HUES6 (cell line): ENCODE data around the gene HERPUD1.

Experiments
- H3K27ac ChIP-seq: 2 replicates; pipeline ENCODE4 v1.7.0; 2013; ENCODE audit warnings: low read depth, mild to moderate bottlenecking, low read length, inconsistent platforms
- H3K27me3 ChIP-seq: 2 replicates; pipeline ENCODE4 v1.6.1; 2013; ENCODE audit warnings: low read length; ENCODE audit not compliant: control insufficient read depth, insufficient read depth
- H3K36me3 ChIP-seq: 2 replicates; pipeline ENCODE4 v1.6.1; 2013; ENCODE audit warnings: low read length; ENCODE audit not compliant: control insufficient read depth, insufficient read depth
- H3K4me1 ChIP-seq: 2 replicates; pipeline ENCODE4 v1.6.1; 2013; ENCODE audit warnings: low read length; ENCODE audit not compliant: control insufficient read depth, insufficient read depth
- H3K4me3 ChIP-seq: 2 replicates; pipeline ENCODE4 v1.5.1; 2013; ENCODE audit warnings: low read depth, low read length
- H3K9ac ChIP-seq: one replicate; pipeline ENCODE4 v1.6.1; 2013; ENCODE audit warnings: mild to moderate bottlenecking, low read length
- H3K9me3 ChIP-seq: 2 replicates; pipeline ENCODE4 v1.6.1; 2013; ENCODE audit warnings: low read depth, low read length; ENCODE audit not compliant: control insufficient read depth, insufficient read depth

Gene HERPUD1

GRCh38 chr16:56911771-56912571 is 20.0 kb upstream of the HERPUD1 start:
- Histone ChIP-seq H3K9me3 (no peaks in the 10 kb centered on the region), H3K4me1 (peaks cover 27% of the 10 kb centered on the region), H3K27ac (no peak overlapping the region), H3K27me3 (no peaks in the 10 kb centered on the region), H3K9ac (no peak overlapping the region), H3K4me3 (no peak overlapping the region), H3K36me3 (no peaks in the 10 kb centered on the region)

DNA sequence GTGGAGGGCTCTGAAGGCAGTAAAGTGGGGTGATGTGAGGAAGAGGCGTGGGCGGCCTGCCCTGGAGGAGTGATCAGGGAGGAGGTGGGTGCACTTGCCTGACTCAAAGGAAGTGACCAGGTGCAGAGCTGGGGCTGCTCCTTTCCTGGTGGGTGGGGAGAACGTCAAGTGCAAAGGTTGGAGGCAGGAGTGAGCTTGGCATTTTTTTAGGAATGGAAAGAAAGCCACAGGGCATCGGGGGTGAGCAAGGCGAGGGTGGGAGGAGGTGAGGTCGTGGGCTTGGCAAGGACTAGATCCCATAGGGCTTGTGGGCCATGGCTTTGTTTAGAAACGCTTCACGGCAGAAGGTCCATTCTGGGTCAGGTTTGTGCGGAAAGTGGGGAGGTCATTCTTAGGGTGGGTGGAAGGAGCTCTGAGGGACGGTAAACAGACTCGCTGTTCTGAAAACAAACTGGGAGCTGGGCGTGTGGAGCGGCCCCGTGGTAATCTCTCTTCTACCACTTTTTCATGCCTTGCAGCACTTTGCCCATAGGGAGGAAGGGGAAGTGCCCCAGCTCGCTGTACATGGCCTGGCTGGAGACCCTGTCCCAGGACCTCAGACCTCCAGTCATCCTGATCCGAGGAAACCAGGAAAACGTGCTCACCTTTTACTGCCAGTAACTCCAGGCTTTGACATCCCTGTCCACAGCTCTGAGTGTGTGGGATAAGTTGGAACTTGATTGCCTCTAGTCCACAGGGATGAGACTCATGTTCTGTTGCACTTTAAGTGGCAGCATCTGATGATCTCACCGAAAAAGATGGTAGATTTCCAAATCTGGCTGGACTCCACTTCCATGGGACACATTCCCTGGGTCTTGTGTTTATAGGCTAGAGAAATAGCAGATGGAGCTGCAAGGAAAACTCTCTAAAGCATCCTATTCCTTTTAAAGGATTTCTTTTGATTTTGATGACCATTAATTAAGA is 18.9 kb upstream of the HERPUD1 start:
- H3K36me3 ChIP-seq: no peaks in the 10 kb centered on the region
- H3K9ac ChIP-seq: no peak overlapping the region
- no peaks in the 10 kb centered on the region for H3K27me3 ChIP-seq
- no peaks in the 10 kb centered on the region for H3K9me3 ChIP-seq
- H3K4me1 ChIP-seq: peaks cover 27% of the 10 kb centered on the region
- H3K27ac ChIP-seq: no peak overlapping the region
- no peak overlapping the region for H3K4me3 ChIP-seq

GRCh38 chr16:56914896-56915295 is 17.0 kb upstream of the HERPUD1 start:
- Histone ChIP-seq H3K36me3 (no peaks in the 10 kb centered on the region), H3K27me3 (no peaks in the 10 kb centered on the region), H3K4me1 (peaks cover 18% of the 10 kb centered on the region), H3K9me3 (no peaks in the 10 kb centered on the region), H3K27ac (no peak overlapping the region), H3K9ac (no peak overlapping the region), H3K4me3 (no peak overlapping the region)

- no peaks in the 10 kb centered on the region for H3K27me3 ChIP-seq
- H3K27ac ChIP-seq: no peak overlapping the region
- no peak overlapping the region for H3K9ac ChIP-seq
- no peaks in the 10 kb centered on the region for H3K9me3 ChIP-seq
- no peak overlapping the region for H3K4me3 ChIP-seq
- no peaks in the 10 kb centered on the region for H3K36me3 ChIP-seq
- peaks cover 17% of the 10 kb centered on the region for H3K4me1 ChIP-seq
These were observed 16.4 kb upstream of the HERPUD1 start for GRCh38 chr16:56915336-56916119.

- Histone ChIP-seq H3K9me3 (no peaks in the 10 kb centered on the region), H3K4me1 (peaks cover 11% of the 10 kb centered on the region), H3K9ac (no peak overlapping the region), H3K4me3 (no peak overlapping the region), H3K36me3 (no peaks in the 10 kb centered on the region), H3K27me3 (no peaks in the 10 kb centered on the region), H3K27ac (no peak overlapping the region)
These were observed 15.2 kb upstream of the HERPUD1 start for GRCh38 chr16:56916571-56917403.

DNA sequence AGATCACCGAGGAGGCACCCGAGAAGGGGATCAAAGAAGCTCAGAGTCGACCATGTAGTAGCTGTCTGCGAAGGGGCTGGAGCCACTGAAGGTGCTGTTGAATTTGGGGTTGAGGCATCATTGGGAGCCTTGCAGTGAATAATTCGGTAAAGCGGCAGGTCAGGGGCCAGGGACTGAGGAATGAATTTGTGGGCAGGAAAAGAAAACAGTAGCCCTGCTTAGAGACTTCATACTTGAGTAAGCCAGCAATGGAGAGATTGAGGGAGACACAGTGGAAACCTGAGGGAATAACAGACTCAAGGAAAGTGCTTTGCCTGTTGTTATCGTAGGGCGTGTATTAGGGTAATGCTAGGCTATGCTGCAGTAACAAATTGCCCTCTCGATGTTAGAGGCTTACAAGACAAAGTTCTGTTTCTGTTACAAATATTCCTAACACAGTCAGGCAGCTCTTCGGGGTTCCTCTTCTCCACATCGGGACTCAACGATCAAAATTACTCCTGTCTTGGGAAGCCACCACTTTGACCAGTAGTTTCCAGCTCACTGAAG is 13.4 kb upstream of the HERPUD1 start:
- Histone ChIP-seq H3K27ac (no peak overlapping the region), H3K4me1 (no peaks in the 10 kb centered on the region), H3K9ac (no peak overlapping the region), H3K4me3 (no peak overlapping the region), H3K36me3 (no peaks in the 10 kb centered on the region), H3K27me3 (no peaks in the 10 kb centered on the region), H3K9me3 (no peaks in the 10 kb centered on the region)

- Histone ChIP-seq H3K4me3 (no peak overlapping the region), H3K36me3 (no peaks in the 10 kb centered on the region), H3K9me3 (no peaks in the 10 kb centered on the region), H3K27ac (no peak overlapping the region), H3K27me3 (no peaks in the 10 kb centered on the region), H3K4me1 (no peaks in the 10 kb centered on the region), H3K9ac (no peak overlapping the region)
These were observed 12.7 kb upstream of the HERPUD1 start for GRCh38 chr16:56919099-56919800.

DNA sequence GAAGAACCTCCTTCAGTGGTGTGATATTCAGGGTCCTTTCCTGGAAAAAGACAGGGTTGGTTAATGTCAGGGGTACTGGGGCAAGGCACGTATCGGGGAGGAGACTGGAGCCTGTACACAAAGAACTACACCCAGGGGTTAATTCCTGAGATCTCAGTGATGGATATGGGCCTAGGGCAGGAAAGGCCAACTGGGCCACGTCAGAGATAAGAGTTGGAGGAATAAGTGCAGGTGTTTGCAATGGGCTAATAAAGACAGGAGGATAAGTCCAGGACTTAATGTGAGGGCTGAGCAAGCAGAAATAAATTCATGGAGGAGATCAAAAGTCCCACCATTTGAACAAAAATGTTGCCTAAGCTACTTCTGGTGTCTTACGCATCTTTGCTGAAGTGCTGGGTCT is 10.4 kb upstream of the HERPUD1 start:
- H3K27me3 ChIP-seq: no peaks in the 10 kb centered on the region
- no peak overlapping the region for H3K4me3 ChIP-seq
- no peaks in the 10 kb centered on the region for H3K4me1 ChIP-seq
- H3K9ac ChIP-seq: no peak overlapping the region
- no peak overlapping the region for H3K27ac ChIP-seq
- no peaks in the 10 kb centered on the region for H3K36me3 ChIP-seq
- H3K9me3 ChIP-seq: no peaks in the 10 kb centered on the region

DNA sequence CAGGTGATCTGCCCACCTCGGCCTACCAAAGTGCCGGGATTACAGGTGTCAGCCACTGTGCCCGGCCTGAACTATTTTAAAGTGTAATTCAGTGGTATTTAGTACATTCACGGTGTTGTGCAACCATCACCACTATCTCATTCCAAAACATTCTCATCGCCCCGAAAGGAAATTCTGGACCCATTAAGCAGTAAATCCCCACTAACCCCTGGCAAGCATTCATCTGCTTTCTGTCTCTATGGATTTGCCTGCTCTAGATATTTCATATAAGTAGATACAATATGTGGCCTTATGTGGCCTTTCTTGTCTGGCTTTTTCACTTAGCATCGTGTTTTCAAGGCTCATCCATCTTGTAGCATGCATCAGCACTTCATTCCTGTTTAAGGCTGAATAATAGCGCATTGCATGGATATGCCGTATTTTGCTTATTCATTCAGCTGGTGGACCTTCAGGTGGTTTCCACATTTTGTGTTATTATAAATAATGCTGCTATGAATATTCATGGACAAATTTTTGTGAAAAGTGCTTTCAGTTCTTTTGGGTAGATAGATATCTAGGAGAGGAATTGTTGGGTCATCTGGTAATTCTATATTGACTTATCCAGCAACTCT is 8.4 kb upstream of the HERPUD1 start:
- Histone ChIP-seq H3K9ac (no peak overlapping the region), H3K27me3 (no peaks in the 10 kb centered on the region), H3K9me3 (no peaks in the 10 kb centered on the region), H3K4me1 (no peaks in the 10 kb centered on the region), H3K27ac (no peak overlapping the region), H3K4me3 (no peak overlapping the region), H3K36me3 (no peaks in the 10 kb centered on the region)
